ENCODE measurements around the gene ZNF839.

DNA sequence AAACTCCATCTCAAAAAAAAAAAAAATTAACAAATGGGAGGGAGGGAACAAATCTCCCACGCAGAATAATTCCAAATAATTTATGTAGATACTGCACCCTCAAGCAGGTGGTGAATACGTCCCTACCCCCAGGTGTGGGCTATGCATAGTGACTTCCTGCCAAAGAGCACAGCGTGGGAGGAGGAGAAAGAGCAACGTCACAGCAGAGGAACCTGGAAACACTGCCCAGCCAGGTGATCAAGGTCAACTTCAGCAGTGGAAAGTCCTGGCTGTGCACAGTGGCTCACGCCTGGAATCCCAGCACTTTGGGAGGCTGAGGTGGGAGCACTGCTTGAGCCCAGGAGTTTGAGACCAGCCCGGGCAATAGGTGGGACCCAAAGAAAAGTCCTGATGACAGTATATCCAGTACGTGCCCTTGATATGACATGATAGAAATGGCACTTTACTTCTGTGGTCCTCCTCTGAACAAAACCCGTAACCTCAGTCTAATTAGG, 33.6 kb downstream of the ZNF839 start:
- TF ChIP-seq MEF2A (IDR thresholded peaks at IDR 0.05; ENCODE audit: borderline replicate concordance, low read depth), result no peak
- TF ChIP-seq, protein P1, sequence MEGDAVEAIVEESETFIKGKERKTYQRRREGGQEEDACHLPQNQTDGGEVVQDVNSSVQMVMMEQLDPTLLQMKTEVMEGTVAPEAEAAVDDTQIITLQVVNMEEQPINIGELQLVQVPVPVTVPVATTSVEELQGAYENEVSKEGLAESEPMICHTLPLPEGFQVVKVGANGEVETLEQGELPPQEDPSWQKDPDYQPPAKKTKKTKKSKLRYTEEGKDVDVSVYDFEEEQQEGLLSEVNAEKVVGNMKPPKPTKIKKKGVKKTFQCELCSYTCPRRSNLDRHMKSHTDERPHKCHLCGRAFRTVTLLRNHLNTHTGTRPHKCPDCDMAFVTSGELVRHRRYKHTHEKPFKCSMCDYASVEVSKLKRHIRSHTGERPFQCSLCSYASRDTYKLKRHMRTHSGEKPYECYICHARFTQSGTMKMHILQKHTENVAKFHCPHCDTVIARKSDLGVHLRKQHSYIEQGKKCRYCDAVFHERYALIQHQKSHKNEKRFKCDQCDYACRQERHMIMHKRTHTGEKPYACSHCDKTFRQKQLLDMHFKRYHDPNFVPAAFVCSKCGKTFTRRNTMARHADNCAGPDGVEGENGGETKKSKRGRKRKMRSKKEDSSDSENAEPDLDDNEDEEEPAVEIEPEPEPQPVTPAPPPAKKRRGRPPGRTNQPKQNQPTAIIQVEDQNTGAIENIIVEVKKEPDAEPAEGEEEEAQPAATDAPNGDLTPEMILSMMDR (IDR thresholded peaks at IDR 0.05), result no peak
- no peak for TF ChIP-seq GATA2 (CRISPR knock-in tag; IDR thresholded peaks at IDR 0.05)
- no peak for TF ChIP-seq SMC3 (IDR thresholded peaks at IDR 0.05; ENCODE audit: low read depth, low read length)
- TF ChIP-seq, protein P2, sequence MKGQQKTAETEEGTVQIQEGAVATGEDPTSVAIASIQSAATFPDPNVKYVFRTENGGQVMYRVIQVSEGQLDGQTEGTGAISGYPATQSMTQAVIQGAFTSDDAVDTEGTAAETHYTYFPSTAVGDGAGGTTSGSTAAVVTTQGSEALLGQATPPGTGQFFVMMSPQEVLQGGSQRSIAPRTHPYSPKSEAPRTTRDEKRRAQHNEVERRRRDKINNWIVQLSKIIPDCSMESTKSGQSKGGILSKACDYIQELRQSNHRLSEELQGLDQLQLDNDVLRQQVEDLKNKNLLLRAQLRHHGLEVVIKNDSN (IDR thresholded peaks at IDR 0.05; ENCODE audit: borderline replicate concordance, low read depth), result no peak
- TF ChIP-seq, protein P3, sequence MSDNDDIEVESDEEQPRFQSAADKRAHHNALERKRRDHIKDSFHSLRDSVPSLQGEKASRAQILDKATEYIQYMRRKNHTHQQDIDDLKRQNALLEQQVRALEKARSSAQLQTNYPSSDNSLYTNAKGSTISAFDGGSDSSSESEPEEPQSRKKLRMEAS (IDR thresholded peaks at IDR 0.05; ENCODE audit: low read depth), result no peak
- no peak for TF ChIP-seq ELF1 (IDR thresholded peaks at IDR 0.05)
- TF ChIP-seq NFIC (IDR thresholded peaks at IDR 0.05; ENCODE audit: borderline replicate concordance), result no peak
- TF ChIP-seq FOXJ3 (CRISPR knock-in tag; IDR thresholded peaks at IDR 0.05), result no peak
